ENCODE results near the gene RAPGEF4. TPM values are rescaled to one million over a fixed set of nuclear protein-coding genes. Genes with fewer than 3 reads are reported as not detected.

RAPGEF4 gene
- total and polyA plus RNA-seq, 2 of the 13 experiments (the other 11 are each of a cell fraction or from before 2014, with no cell fraction given): 0.78 to 0.91 TPM

DNA sequence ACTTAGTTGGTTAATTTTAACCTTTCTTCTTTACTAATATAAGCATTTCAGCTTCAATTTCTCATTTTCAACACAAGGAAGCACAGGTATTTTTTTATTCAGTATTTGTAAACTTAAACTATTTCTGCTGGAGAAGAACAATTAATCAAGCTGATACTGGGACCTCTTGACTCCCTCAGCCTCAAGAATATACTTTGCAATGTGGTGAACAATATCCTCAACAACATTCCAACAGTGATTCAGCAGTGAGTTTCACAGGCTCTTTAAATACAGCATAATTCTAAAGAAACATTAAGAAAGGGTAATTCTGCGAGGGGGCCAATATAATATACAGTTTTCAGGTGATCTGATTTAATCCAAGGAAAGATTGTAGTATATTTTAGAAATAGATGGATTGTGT is 10.0 kb downstream of the RAPGEF4 start:
- TF ChIP-seq TMF1 (CRISPR knock-in tag; IDR thresholded peaks at IDR 0.05; ENCODE audit: low read depth) (no peak), ZNF281 (CRISPR knock-in tag; IDR thresholded peaks at IDR 0.05; ENCODE audit: borderline replicate concordance) (no peak), ZIK1 (CRISPR knock-in tag; IDR thresholded peaks at IDR 0.05; ENCODE audit: borderline replicate concordance, low read depth) (no peak), REST (IDR thresholded peaks at IDR 0.05; ENCODE audit: borderline replicate concordance in 1 of 2, low read depth in 1 of 2, low read length in 2 of 2) (no peak), FOSL1 (CRISPR knock-in tag; IDR thresholded peaks at IDR 0.05; ENCODE audit: borderline replicate concordance) (no peak), FOXP1 (IDR thresholded peaks at IDR 0.05) (no peak), FOXP1 (CRISPR knock-in tag; IDR thresholded peaks at IDR 0.05) (no peak), CREB3 (CRISPR knock-in tag; IDR thresholded peaks at IDR 0.05) (no peak)
- no TSS peak for BruUV-seq (replicated peaks)
- H3K27ac ChIP-seq (ENCODE audit: extremely low read length, insufficient read depth, low read length): no peak overlapping the region
- ATAC-seq (no peak), DNase-seq (ENCODE audit: low spot score) (no peak), FAIRE-seq (no peak)
- in situ Hi-C loops (cut with HindIII; ENCODE audit: extremely low pct_ligation_motif_present, low pct_unique_long_range_greater_than_20kb): no loop called here
- H3K9me3 ChIP-seq (ENCODE audit: low read length): peaks cover 7% of the 10 kb centered on the region
- H3K9ac ChIP-seq (ENCODE audit: insufficient read depth, low read depth, low read length): no peak overlapping the region
- H3K4me3 ChIP-seq (replicated peaks in 1 of 3; ENCODE audit: insufficient read depth in 1 of 3, low read depth in 2 of 3, low read length in 3 of 3): no peak overlapping the region
- no peak overlapping the region for H2AFZ ChIP-seq (ENCODE audit: low read length)
- 6% methylated on average over 1 of the region's 1 CpG for WGBS (ENCODE audit: low lambda C conversion rate)
- H3K79me2 ChIP-seq (ENCODE audit: insufficient read depth, low read length): no peaks in the 10 kb centered on the region
- H3K36me3 ChIP-seq (replicated peaks in 1 of 2; ENCODE audit: control insufficient read depth in 1 of 2, insufficient read depth in 2 of 2, low read length in 2 of 2): no peaks in the 10 kb centered on the region
- intact Hi-C loops (cut with micrococcal nuclease; ENCODE audit: unreplicated experiment): no loop called here
- POLR2A ChIA-PET: no interaction called here
- peaks cover 0 to 2% of the 10 kb centered on the region in 2 experiments; a peak in 1 of 5 replicates for H3K27me3 ChIP-seq (ENCODE audit: control insufficient read depth in 1 of 2, insufficient read depth in 2 of 2, low read length in 2 of 2)
- peaks cover 11% of the 10 kb centered on the region; the same call in 1 of the 2 replicates for H3K4me1 ChIP-seq (ENCODE audit: insufficient read depth, low read length)
- CTCF ChIA-PET (ENCODE audit: low intra/inter-chr PET ratio, low total read pairs): no interaction called here
- H4K20me1 ChIP-seq (ENCODE audit: insufficient read depth, low read length): no peaks in the 10 kb centered on the region
- H3K4me2 ChIP-seq (ENCODE audit: low read depth, low read length): no peak overlapping the region

All from HepG2 (cell line).